Stomach smooth muscle (tissue), 2 donors: ENCODE measurements around the gene RFTN1.

ENCODE experiments used
- H3K27ac ChIP-seq: one replicate; pipeline ENCODE4 v1.7.0; 2013; ENCODE audit warnings: mild to moderate bottlenecking, low read length, inconsistent platforms
- H3K27me3 ChIP-seq, 2 donors: one replicate each; pipeline ENCODE4 v1.7.0; 2013; ENCODE audit warnings: low read length in 2 of 2; ENCODE audit not compliant: insufficient read depth in 2 of 2, control insufficient read depth in 1 of 2
- H3K36me3 ChIP-seq, 2 donors: one replicate each; pipeline ENCODE4 v1.7.0; 2013; ENCODE audit warnings: low read length in 2 of 2; ENCODE audit not compliant: control insufficient read depth in 2 of 2, insufficient read depth in 2 of 2
- H3K4me1 ChIP-seq: one replicate; pipeline ENCODE4 v1.7.0; 2013; ENCODE audit warnings: low read length; ENCODE audit not compliant: control insufficient read depth, insufficient read depth
- H3K4me3 ChIP-seq, 2 donors: one replicate each; pipeline ENCODE4 v1.7.0; 2013; ENCODE audit warnings: low read length in 2 of 2
- H3K9ac ChIP-seq, 2 donors: one replicate each; pipeline ENCODE4 v1.7.0; 2013; ENCODE audit warnings: low read length in 2 of 2, mild to moderate bottlenecking in 1 of 2
- H3K9me3 ChIP-seq, 2 donors: one replicate each; pipeline ENCODE4 v1.7.0; 2013; ENCODE audit warnings: low read length in 2 of 2; ENCODE audit not compliant: control insufficient read depth in 2 of 2
- donor health status: healthy.
- donor health status: Pancreatic carcinoma.

RFTN1 gene

GRCh38 chr3:16402451-16402850 lies 111.0 kb downstream of the RFTN1 start:
- H3K36me3 ChIP-seq: no peaks in the 10 kb centered on the region
- no peak overlapping the region for H3K27ac ChIP-seq

GRCh38 chr3:16401273-16401672 lies 112.2 kb downstream of the RFTN1 start:
- Histone ChIP-seq H3K9ac (no peak overlapping the region), H3K36me3 (no peaks in the 10 kb centered on the region), H3K27ac (no peak overlapping the region), H3K27me3 (no peaks in the 10 kb centered on the region), H3K4me1 (peaks cover 16% of the 10 kb centered on the region), H3K4me3 (no peak overlapping the region), H3K9me3 (no peaks in the 10 kb centered on the region)

More at GRCh38 chr3:16402451-16402850, 111.0 kb downstream of the RFTN1 start:
- H3K9me3 ChIP-seq: no peaks in the 10 kb centered on the region
- no peak overlapping the region for H3K4me3 ChIP-seq
- peaks cover 16% of the 10 kb centered on the region for H3K4me1 ChIP-seq
- H3K27me3 ChIP-seq: no peaks in the 10 kb centered on the region
- no peak overlapping the region for H3K9ac ChIP-seq

GRCh38 chr3:16400106-16400931 lies 113.2 kb downstream of the RFTN1 start:
- no peak overlapping the region for H3K4me3 ChIP-seq
- H3K36me3 ChIP-seq: no peaks in the 10 kb centered on the region
- H3K9ac ChIP-seq: no peak overlapping the region
- H3K4me1 ChIP-seq: peaks cover 16% of the 10 kb centered on the region
- no peaks in the 10 kb centered on the region for H3K9me3 ChIP-seq
- H3K27me3 ChIP-seq: no peaks in the 10 kb centered on the region
- H3K27ac ChIP-seq: peak overlapping the region; percentile 41

- Histone ChIP-seq H3K9me3 (no peaks in the 10 kb centered on the region), H3K4me3 (no peak overlapping the region), H3K9ac (no peak overlapping the region), H3K27me3 (no peaks in the 10 kb centered on the region), H3K4me1 (peaks cover 16% of the 10 kb centered on the region), H3K36me3 (no peaks in the 10 kb centered on the region), H3K27ac (no peak overlapping the region)
Observed at GRCh38 chr3:16399473-16399872, 114.0 kb downstream of the RFTN1 start.

- no peak overlapping the region for H3K27ac ChIP-seq
- H3K4me1 ChIP-seq: peaks cover 16% of the 10 kb centered on the region
Observed at GRCh38 chr3:16398648-16399047, 114.9 kb downstream of the RFTN1 start.

GRCh38 chr3:16396202-16396601 lies 117.3 kb downstream of the RFTN1 start:
- no peaks in the 10 kb centered on the region for H3K27me3 ChIP-seq
- H3K4me3 ChIP-seq: no peak overlapping the region
- H3K27ac ChIP-seq: no peak overlapping the region
- no peak overlapping the region for H3K9ac ChIP-seq
- no peaks in the 10 kb centered on the region for H3K9me3 ChIP-seq
- peaks cover 16% of the 10 kb centered on the region for H3K4me1 ChIP-seq
- H3K36me3 ChIP-seq: no peaks in the 10 kb centered on the region

More at GRCh38 chr3:16398648-16399047, 114.9 kb downstream of the RFTN1 start:
- Histone ChIP-seq H3K9ac (no peak overlapping the region), H3K9me3 (no peaks in the 10 kb centered on the region), H3K4me3 (no peak overlapping the region), H3K36me3 (no peaks in the 10 kb centered on the region), H3K27me3 (no peaks in the 10 kb centered on the region)

- Histone ChIP-seq H3K9me3 (no peaks in the 10 kb centered on the region), H3K4me1 (peaks cover 10% of the 10 kb centered on the region), H3K4me3 (no peak overlapping the region), H3K27ac (no peak overlapping the region), H3K27me3 (no peaks in the 10 kb centered on the region), H3K9ac (no peak overlapping the region), H3K36me3 (no peaks in the 10 kb centered on the region)
Observed at GRCh38 chr3:16395212-16395611, 118.3 kb downstream of the RFTN1 start.

- Histone ChIP-seq H3K9me3 (no peaks in the 10 kb centered on the region), H3K9ac (no peak overlapping the region), H3K27me3 (no peaks in the 10 kb centered on the region), H3K4me3 (no peak overlapping the region), H3K27ac (no peak overlapping the region), H3K4me1 (peaks cover 6% of the 10 kb centered on the region), H3K36me3 (no peaks in the 10 kb centered on the region)
Observed at GRCh38 chr3:16394639-16395038, 118.9 kb downstream of the RFTN1 start.

GRCh38 chr3:16392717-16393116 lies 120.8 kb downstream of the RFTN1 start:
- no peak overlapping the region for H3K9ac ChIP-seq
- no peaks in the 10 kb centered on the region for H3K9me3 ChIP-seq
- no peaks in the 10 kb centered on the region for H3K36me3 ChIP-seq
- H3K27ac ChIP-seq: no peak overlapping the region
- peaks cover 3% of the 10 kb centered on the region for H3K4me1 ChIP-seq
- no peak overlapping the region for H3K4me3 ChIP-seq
- H3K27me3 ChIP-seq: no peaks in the 10 kb centered on the region

GRCh38 chr3:16392065-16392464 lies 121.4 kb downstream of the RFTN1 start:
- peaks cover 7% of the 10 kb centered on the region for H3K4me1 ChIP-seq
- no peaks in the 10 kb centered on the region for H3K9me3 ChIP-seq
- H3K4me3 ChIP-seq: no peak overlapping the region
- no peaks in the 10 kb centered on the region for H3K36me3 ChIP-seq
- H3K27me3 ChIP-seq: no peaks in the 10 kb centered on the region
- H3K27ac ChIP-seq: no peak overlapping the region
- H3K9ac ChIP-seq: no peak overlapping the region

GRCh38 chr3:16390581-16390980 lies 122.9 kb downstream of the RFTN1 start:
- H3K9me3 ChIP-seq: no peaks in the 10 kb centered on the region
- H3K27me3 ChIP-seq: no peaks in the 10 kb centered on the region
- no peak overlapping the region for H3K4me3 ChIP-seq
- no peaks in the 10 kb centered on the region for H3K36me3 ChIP-seq
- H3K4me1 ChIP-seq: peaks cover 15% of the 10 kb centered on the region
- no peak overlapping the region for H3K27ac ChIP-seq
- H3K9ac ChIP-seq: no peak overlapping the region
